Type B pancreatic cell (in vitro differentiated cells): ENCODE data around the gene DNMT3B. TPM values are rescaled to one million over a fixed set of nuclear protein-coding genes. Genes with fewer than 3 reads are reported as not detected.

Source experiments
- DNase-seq: peaks from one replicate; pipeline ENCODE4 v3.0.0; 2021; ENCODE audit warnings: mixed read lengths; ENCODE audit not compliant: unreplicated experiment; ENCODE audit errors: extremely low spot score
- H3K27ac Mint-ChIP-seq: 2 replicates; pipeline ENCODE4 v1.8.0; 2021; ENCODE audit warnings: mild to moderate bottlenecking, mixed read lengths
- H3K27me3 Mint-ChIP-seq: 2 replicates; pipeline ENCODE4 v1.8.0; 2021; ENCODE audit warnings: mixed read lengths
- H3K36me3 Mint-ChIP-seq: 2 replicates; pipeline ENCODE4 v1.8.0; 2021; ENCODE audit warnings: mixed read lengths
- H3K4me1 Mint-ChIP-seq: one replicate; pipeline ENCODE4 v1.8.0; 2021; ENCODE audit warnings: mixed read lengths; ENCODE audit not compliant: unreplicated experiment
- H3K4me3 Mint-ChIP-seq: 2 replicates; pipeline ENCODE4 v1.8.0; 2021; ENCODE audit warnings: mild to moderate bottlenecking, mixed read lengths
- H3K9me3 Mint-ChIP-seq: 2 replicates; pipeline ENCODE4 v1.8.0; 2021; ENCODE audit warnings: mixed read lengths
- total RNA-seq: library from RNA; stranded (reverse); gene quantifications from 2 replicates; pipeline ENCODE4 v1.2.1, GENCODE V29; 2021; ENCODE audit warnings: low replicate concordance
- TF ChIP-seq, protein P1 (sequence below): fragments of 200-600 bp; sonication (generic); conservative IDR thresholded peaks from 2 replicates; pipeline ENCODE4 v1.5.0; 2021; ENCODE audit warnings: antibody characterized with exemption, mild to moderate bottlenecking

The DNMT3B gene
- total RNA-seq, 1 donor from 2014 or later, result 19.7 TPM

GRCh38 chr20:32749914-32750637 is 12.1 kb upstream of the DNMT3B start:
- H3K27me3 Mint-ChIP-seq, result no peaks in the 10 kb centered on the region
- peaks cover 30% of the 10 kb centered on the region for H3K4me1 Mint-ChIP-seq
- H3K9me3 Mint-ChIP-seq, result no peaks in the 10 kb centered on the region
- TF ChIP-seq, protein P1, sequence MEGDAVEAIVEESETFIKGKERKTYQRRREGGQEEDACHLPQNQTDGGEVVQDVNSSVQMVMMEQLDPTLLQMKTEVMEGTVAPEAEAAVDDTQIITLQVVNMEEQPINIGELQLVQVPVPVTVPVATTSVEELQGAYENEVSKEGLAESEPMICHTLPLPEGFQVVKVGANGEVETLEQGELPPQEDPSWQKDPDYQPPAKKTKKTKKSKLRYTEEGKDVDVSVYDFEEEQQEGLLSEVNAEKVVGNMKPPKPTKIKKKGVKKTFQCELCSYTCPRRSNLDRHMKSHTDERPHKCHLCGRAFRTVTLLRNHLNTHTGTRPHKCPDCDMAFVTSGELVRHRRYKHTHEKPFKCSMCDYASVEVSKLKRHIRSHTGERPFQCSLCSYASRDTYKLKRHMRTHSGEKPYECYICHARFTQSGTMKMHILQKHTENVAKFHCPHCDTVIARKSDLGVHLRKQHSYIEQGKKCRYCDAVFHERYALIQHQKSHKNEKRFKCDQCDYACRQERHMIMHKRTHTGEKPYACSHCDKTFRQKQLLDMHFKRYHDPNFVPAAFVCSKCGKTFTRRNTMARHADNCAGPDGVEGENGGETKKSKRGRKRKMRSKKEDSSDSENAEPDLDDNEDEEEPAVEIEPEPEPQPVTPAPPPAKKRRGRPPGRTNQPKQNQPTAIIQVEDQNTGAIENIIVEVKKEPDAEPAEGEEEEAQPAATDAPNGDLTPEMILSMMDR, result no peak
- DNase-seq, result no peak
- no peaks in the 10 kb centered on the region for H3K36me3 Mint-ChIP-seq
- peak overlapping the region; percentile 22 for H3K27ac Mint-ChIP-seq
- no peak overlapping the region for H3K4me3 Mint-ChIP-seq

DNA sequence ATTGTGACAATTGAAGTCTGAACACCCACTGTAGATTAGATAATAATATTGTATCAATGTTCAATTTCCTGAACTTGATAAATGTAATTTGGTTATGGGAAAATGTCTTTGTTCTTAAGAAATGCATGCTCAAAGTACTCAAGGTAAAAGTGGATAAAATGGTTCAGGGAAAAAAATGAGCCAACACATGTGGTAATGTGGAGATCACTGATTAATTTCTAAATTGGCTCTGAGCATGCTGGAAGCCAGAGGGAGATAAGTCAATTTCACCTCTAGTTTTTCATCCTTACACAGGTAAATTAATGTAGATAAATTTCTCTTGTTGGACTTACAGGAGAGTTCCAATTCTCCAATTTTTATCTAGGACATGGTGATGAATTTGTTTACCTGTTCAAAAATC is 10.9 kb upstream of the DNMT3B start:
- Mint-ChIP-seq H3K27ac (no peak overlapping the region), H3K36me3 (no peaks in the 10 kb centered on the region), H3K27me3 (no peaks in the 10 kb centered on the region), H3K9me3 (no peaks in the 10 kb centered on the region), H3K4me3 (no peak overlapping the region), H3K4me1 (peaks cover 29% of the 10 kb centered on the region)
- no peak for DNase-seq
- TF ChIP-seq, protein P1, result no peak

DNA sequence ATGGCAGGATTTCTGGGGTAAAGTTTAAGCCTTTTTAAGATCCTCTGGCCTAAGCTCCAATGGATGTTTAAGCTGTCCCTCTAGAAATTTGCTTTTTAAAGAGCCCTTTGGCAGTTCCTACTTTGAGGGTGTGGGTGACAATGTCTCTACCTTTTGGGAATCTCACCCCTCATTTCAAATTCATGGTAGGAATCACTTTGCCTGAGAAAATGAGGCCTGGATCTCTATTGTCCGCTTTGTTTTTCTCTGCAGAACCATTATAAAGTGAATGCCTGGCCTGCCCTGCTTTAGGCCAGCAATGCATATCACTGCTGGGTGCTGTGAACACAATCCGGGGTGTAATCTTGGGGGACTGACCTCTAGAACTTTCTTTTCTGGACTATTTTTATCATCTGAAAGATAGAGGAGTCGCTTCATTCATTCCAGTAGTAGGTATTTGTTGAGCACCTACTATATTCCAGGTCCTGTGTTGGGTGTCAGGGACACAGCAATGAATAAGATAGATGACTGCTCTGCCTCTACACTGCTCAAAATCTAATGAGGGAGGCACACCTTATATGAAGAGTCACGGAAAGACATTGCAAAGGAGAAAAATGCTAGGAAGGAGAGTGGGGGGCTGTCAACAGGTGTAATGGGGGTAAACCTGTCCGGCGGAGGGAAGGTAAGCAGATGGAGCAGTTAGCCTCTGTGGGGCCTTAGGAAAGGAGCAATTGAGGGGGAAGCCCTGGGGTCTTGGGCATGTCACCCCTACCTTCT is 10.3 kb upstream of the DNMT3B start:
- TF ChIP-seq, protein P1, result no peak
- Mint-ChIP-seq H3K4me3 (no peak overlapping the region), H3K27me3 (no peaks in the 10 kb centered on the region), H3K4me1 (peaks cover 29% of the 10 kb centered on the region), H3K36me3 (no peaks in the 10 kb centered on the region), H3K9me3 (no peaks in the 10 kb centered on the region), H3K27ac (no peak overlapping the region)
- DNase-seq, result no peak

DNA sequence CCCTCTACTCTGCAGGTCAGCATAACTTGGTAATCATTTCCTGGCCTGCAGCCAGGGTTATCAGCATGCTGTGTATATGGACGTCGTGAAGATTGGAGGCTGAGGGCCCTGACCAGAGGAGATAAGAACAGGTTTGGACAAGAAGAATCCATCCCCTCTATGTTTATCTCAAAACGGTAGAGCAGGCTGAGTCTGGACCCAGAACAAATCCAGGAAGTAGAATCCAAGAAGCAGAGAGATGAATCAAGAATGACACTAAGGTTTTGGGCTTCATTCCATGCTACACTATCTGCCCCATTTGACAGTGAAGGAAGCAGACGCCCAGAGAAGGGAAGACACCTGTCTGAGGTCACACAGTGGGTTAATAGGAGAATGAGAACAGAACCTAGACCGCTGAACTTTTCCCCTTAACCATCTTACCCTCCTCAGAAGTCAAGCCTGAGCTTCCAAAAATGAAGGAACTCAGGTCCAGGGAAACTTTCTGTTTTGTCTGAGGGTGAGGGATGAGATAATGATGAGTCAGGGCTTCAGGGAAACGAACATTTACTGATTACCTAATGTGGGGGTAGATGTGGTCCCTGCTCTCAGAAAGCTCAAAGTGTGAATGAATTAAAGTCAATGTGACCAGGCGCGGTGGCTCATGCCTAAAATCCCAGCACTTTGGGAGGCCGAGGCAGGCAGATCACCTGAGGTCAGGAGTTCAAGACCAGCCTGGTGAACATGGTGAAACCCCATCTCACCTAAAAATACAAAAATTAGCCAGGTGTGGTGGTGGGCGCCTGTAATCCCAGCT is 9.5 kb upstream of the DNMT3B start:
- TF ChIP-seq, protein P1, result no peak
- no peak for DNase-seq
- H3K27me3 Mint-ChIP-seq, result no peaks in the 10 kb centered on the region
- no peak overlapping the region for H3K27ac Mint-ChIP-seq
- H3K4me3 Mint-ChIP-seq, result no peak overlapping the region
- H3K4me1 Mint-ChIP-seq, result peaks cover 29% of the 10 kb centered on the region
- H3K36me3 Mint-ChIP-seq, result no peaks in the 10 kb centered on the region
- no peaks in the 10 kb centered on the region for H3K9me3 Mint-ChIP-seq

DNA sequence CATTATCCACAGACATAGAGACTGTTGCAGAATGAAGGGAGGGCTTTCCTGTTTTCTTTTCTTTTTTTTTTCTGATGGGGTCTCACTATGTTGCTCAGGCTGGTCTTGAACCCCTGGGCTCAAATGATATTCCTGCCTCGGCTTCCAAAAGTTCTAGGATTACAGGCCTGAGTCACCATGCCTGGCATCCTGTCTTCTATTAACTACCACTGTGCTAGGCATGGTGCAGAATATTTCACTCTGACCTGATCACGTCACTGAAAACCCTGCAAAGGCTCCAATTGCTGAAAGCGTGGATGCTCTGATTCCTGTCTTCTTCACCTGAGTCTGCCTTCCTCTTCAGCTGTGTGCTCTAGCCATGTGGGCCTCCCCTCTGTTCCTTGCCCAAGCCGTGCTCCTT is 8.5 kb upstream of the DNMT3B start:
- Mint-ChIP-seq H3K4me1 (peaks cover 29% of the 10 kb centered on the region), H3K27ac (no peak overlapping the region), H3K4me3 (no peak overlapping the region), H3K36me3 (no peaks in the 10 kb centered on the region), H3K9me3 (no peaks in the 10 kb centered on the region), H3K27me3 (no peaks in the 10 kb centered on the region)
- TF ChIP-seq, protein P1, result no peak
- DNase-seq, result no peak
